Measurements from ENCODE around the gene CCK.
A peak's percentile ranks its signal among the peaks of the same experiment; 100 is the strongest.

Gene CCK

GRCh38 chr3:42224658-42225421, 41.1 kb downstream of the CCK start:
- no peak for DNase-seq

GRCh38 chr3:42224178-42224577, 41.8 kb downstream of the CCK start:
- no peak for DNase-seq

- DNase-seq: no peak
These were observed 42.9 kb downstream of the CCK start for GRCh38 chr3:42222942-42223693.

GRCh38 chr3:42220436-42221121, 45.4 kb downstream of the CCK start:
- no peak for DNase-seq

GRCh38 chr3:42216931-42217333, 49.1 kb downstream of the CCK start:
- DNase-seq: peak; percentile 46

GRCh38 chr3:42216302-42216701, 49.7 kb downstream of the CCK start:
- DNase-seq: peak; percentile 17

GRCh38 chr3:42214565-42215283, 51.3 kb downstream of the CCK start:
- no peak for DNase-seq

- DNase-seq: peak; percentile 11
These were observed 51.9 kb downstream of the CCK start for GRCh38 chr3:42214064-42214463.

GRCh38 chr3:42213417-42213816, 52.6 kb downstream of the CCK start:
- DNase-seq: peak; percentile 23

- DNase-seq: no peak
These were observed 55.3 kb downstream of the CCK start for GRCh38 chr3:42210726-42211125.

- no peak for DNase-seq
These were observed 56.1 kb downstream of the CCK start for GRCh38 chr3:42209917-42210316.
